CD4-positive, alpha-beta T cell treated with Interleukin-17A for 4 hours (primary cell): ENCODE measurements around the gene MFSD6.
"Not testable (repeated sequence)": the region's sequence is repeated elsewhere in the genome, so short reads cannot be mapped to it uniquely, and the experiment has no call there.

ENCODE experiments used
- DNase-seq: peaks from one replicate; pipeline ENCODE4 v3.0.0-alpha.2; 2020; ENCODE audit warnings: mixed read lengths

MFSD6 gene

DNA sequence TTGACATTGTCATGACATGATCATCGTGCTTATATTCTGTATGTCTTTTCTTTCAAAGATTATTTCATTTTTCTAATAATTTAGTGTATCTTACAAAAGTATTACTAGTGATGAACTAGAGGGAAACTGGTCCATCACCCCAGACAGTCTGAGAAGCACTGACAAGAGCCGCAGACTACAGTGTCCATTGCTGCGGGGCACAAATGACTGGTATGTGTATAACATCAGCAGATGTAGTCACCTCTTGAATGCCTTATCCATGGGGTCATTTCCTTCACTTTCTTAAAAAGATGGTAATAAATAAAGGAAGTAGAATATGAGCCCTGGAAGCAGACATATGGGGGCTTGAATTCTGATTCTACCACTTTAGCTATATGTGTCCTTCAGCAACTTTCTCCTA lies 96.8 kb downstream of the MFSD6 start:
- no peak for DNase-seq

GRCh38 chr2:190505696-190506095 lies 97.5 kb downstream of the MFSD6 start:
- no peak for DNase-seq

DNA sequence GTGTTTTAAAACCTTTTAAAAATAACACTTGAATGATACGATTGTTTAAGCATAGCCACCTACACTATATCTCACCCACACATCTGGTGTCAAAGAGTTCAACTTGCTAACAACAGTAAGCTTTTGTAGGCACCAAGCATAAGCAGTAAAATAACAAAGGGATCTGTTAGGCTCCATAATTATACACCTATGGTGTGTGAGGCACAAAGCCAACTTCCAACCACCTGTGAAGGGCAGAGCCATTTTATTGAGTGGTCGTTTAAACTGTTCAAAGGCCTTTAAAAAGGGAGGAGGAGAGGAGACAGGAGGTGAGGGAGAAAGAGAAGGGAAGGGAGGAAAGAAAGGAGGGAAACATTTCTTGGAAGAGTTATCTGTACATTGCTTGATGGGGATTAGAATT lies 98.5 kb downstream of the MFSD6 start:
- no peak for DNase-seq

GRCh38 chr2:190507135-190507534 lies 99.0 kb downstream of the MFSD6 start:
- no peak for DNase-seq

DNA sequence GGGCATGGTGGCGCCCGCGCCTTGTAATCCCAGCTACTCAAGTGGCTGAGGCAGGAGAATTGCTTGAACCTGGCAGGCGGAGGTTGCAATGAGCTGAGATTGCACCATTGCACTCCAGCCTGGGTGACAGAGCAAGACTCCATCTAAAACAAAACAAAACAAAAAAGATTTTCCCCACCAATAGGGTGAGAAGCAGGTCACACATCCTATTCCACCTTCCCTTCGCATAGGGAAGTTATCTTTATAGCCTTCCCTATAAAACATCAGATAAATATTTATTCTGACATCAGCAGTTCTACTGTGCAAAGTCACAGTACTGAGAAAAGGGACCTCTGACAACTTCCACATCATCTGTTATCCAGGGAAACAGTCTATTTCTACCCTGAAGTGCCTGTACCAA lies 101.7 kb downstream of the MFSD6 start:
- not testable (repeated sequence) for DNase-seq

- no peak for DNase-seq
These were observed 102.9 kb downstream of the MFSD6 start for GRCh38 chr2:190511104-190511503.

- DNase-seq, result no peak
These were observed 104.5 kb downstream of the MFSD6 start for GRCh38 chr2:190512539-190513095.

DNA sequence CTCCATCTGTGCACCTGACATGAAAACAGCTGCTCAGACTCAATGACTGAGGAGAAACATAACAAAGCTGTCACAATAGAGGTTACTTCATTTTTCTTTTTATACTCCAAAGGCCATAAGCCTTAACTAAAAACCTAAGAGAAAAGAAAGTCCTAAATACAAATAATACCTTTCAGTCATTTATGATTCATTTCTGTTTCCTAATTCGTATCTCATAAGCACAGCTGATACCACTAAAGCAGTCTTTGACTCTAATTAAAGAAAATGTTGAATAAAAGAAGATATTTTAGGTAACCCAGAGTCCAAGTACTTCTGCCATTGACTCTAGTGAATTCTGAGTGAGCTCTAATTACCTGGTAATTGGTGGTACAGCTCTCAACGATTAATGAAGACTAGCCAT lies 105.7 kb downstream of the MFSD6 start:
- no peak for DNase-seq

DNA sequence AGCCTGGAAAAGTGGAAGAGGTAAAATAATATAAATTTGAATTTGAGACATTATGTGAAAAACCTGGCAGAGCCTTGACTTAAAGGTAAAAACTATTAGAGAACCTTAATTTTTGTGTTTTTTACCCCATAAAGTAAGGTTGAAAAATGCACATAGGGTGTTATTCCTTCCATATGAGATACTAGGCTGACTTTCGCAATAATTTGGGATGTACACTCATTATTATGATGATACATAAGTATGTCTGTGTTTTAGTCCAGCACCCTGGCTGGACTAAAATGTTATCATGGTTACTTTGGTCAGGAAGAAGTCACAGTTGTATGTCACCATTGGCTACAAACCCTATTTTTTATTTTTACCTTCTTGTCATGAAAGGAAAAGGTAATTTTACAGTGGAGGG lies 106.5 kb downstream of the MFSD6 start:
- no peak for DNase-seq

DNA sequence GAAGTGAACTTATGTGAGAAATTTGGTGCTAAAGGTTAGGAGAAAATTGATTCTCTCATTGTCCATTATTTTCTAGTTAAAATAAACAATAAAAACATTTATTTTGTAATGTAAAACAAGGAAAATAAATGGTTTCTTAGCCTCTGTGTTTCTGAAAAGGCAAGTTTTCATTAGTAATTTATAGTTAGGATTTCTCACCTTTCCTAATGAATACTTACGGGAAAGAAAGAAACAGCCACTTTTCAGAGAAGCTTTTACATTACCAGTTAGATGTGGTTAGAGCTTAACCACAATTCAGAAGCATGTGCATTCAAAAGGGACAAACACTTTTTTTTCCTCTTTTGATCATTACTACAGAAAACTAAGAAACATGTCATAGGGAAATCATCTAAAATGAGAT lies 107.5 kb downstream of the MFSD6 start:
- no peak for DNase-seq

GRCh38 chr2:190517468-190517867 lies 109.3 kb downstream of the MFSD6 start:
- DNase-seq, result no peak

DNA sequence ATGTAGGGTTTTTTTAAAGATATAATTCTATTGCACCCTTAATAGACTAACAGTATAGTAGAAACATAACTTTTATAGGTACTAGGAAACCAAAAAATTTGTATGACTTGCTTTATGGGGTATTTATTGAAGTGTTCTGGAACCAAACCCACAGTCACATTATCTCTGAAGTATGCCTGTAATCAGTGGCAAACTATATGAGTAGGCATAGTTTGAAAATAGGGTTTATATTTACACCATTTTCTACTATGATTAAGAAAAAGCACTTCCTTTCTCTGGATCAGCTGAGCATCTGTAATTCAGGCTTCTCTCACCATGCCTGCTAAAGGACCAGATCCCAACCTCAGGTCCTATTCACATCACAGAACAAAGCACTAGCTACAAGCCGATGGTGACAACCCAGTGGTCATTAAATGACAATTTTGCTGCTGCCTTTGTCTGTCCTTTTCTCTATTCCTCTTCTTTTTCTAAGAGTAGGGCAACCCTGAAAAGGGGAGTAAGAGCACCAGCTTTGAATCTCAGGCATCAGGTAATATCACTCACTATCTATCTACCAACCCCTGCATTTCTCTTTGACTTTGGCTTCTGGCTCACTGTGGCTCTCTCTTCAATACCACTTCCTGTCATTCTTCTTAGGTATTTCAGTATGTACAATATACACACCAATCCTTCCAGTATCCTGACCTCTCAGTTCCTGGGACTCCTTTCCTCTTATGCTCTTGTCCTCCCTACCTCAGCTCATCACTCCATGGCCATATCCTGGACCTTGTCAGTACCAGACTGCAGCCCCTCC lies 112.0 kb downstream of the MFSD6 start:
- DNase-seq, result no peak

- no peak for DNase-seq
These were observed 116.8 kb downstream of the MFSD6 start for GRCh38 chr2:190524928-190525327.

GRCh38 chr2:190526105-190526750 lies 118.1 kb downstream of the MFSD6 start:
- no peak for DNase-seq

GRCh38 chr2:190527214-190527613 lies 119.1 kb downstream of the MFSD6 start:
- no peak for DNase-seq

GRCh38 chr2:190527918-190528317 lies 119.8 kb downstream of the MFSD6 start:
- DNase-seq, result no peak

DNA sequence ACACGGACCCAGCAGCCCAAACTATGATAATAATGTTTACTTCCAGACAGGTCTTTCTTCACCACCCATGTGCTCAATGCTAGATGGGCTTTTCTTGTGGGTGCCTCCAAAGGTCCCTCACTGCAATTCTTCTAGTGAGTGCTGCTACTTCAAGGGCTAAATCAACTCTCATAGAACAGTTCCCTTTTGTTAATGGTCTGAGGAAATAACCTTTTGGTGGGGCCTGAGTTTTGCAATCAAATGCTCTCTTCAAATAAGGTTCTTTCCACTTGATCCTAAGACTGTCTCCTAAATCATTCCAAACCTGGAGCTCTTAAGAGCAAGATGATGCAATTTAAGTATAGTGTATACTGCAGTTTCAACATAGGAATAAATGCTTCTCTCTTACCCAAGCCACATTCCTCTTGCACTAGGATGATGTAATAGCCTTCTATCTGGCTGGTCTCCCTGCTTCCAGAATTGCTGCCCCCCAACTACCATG lies 120.4 kb downstream of the MFSD6 start:
- DNase-seq, result no peak

GRCh38 chr2:190529486-190530247 lies 121.5 kb downstream of the MFSD6 start:
- DNase-seq, result no peak

DNA sequence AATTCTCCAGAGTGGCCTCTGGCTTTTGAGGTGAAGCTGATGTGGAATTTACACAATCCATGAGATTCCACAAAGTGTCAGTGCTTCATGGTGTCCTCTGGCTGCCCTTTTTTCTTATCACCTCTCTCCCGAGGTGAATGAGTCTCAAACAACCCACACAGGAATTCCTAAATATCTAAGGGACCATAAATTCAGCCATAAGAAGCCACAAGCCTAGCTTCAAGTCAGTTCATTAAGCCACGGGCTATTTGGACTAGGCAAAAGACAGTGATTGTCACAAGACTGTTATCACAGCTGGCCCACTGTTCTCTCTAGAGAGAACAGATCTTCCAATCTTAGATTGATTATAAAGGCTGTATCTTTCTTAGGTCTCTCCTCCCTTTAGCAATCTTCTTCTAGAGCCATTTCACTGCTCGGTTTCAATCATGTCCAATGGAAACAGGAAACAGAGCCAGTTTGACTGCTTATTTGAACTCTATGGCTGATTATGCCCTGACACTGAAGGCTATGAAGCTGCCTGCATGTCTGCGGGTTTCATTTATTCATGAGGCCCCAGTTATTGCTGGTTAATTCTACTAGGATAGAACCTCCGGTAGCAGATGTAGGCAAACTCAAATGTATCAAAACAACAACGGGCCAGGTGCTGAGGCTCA lies 122.2 kb downstream of the MFSD6 start:
- no peak for DNase-seq

DNA sequence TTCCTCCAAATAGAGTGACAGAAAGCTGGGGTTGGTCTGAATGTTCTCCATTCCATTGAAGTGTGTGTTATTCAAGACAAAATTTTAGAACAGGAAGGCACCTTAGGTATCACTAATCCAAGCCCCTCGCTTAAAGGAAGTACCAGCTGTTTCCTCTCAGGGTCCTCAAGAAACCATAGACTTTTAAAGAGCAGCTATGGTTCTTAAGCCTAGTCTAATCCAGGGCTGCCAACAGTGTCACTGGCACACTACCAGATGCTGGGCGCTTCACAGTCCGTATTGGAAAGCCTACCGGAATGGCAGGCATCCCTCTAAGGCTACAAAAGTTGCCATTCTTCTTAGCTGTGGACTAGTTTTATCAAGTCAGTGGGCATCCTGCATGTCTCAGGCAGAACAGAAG lies 124.4 kb downstream of the MFSD6 start:
- DNase-seq, result no peak

DNA sequence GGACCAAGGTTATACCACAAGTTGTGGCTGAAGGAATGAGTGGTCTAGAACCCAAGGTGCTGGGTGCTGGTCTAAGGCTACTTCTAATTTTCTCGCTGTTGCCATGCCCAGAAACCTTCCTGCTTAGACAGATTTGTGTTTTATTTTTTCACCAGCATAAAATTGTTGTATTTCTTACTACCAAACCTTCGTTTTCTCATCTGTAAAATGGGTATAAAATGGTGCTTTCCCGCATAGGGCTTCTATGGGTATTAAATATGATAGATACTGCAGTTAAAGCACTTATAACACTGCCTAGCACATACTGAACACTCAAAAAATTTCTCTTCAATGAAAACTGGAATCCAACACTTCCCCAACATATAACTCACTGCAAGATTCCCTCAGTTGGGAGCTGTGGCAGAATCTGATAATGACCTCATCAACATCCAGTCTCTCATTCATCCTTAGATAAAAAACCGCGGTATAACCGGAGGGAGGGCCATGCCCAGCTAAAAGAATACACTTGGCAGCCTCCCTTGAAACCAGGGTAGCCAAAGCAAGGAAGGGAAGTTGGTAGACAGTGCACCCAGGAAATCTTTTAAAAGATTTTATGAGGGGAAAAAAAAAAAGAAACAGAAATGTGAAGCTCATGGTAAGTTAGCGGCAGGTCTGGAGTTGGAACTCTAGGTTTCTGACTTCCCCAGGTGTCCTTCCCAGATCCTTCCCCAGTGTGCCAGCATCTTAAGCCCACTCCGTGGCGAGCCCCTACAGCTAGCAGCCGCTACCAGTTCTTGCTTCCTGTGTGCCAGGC lies 125.2 kb downstream of the MFSD6 start:
- no peak for DNase-seq

DNA sequence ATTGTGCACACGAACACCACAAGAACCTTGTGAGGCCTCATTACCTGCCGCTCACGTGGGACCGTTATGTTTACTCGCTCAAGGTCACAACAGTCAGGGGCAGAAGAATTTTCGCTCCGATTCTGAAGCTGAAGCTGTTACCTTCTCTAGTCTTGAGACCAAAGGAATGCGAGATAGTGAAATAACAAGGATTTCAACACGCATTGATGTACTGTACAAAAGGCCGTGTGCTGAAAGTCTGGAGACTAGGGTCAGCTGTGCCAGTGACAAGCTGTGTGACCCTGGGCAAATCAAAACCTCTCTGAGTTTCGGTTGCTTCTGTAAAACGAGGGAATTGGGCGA lies 125.8 kb downstream of the MFSD6 start:
- peak; percentile 72 for DNase-seq
